ENCODE data around the gene CERS6. TPM values are rescaled to one million over a fixed set of nuclear protein-coding genes. Genes with fewer than 3 reads are reported as not detected.
A peak's percentile ranks its signal among the peaks of the same experiment; 100 is the strongest.
"Not testable (repeated sequence)": the region's sequence is repeated elsewhere in the genome, so short reads cannot be mapped to it uniquely, and the experiment has no call there.

CERS6 gene
- total RNA-seq, 1 donor from 2014 or later, result 9.3 TPM

DNA sequence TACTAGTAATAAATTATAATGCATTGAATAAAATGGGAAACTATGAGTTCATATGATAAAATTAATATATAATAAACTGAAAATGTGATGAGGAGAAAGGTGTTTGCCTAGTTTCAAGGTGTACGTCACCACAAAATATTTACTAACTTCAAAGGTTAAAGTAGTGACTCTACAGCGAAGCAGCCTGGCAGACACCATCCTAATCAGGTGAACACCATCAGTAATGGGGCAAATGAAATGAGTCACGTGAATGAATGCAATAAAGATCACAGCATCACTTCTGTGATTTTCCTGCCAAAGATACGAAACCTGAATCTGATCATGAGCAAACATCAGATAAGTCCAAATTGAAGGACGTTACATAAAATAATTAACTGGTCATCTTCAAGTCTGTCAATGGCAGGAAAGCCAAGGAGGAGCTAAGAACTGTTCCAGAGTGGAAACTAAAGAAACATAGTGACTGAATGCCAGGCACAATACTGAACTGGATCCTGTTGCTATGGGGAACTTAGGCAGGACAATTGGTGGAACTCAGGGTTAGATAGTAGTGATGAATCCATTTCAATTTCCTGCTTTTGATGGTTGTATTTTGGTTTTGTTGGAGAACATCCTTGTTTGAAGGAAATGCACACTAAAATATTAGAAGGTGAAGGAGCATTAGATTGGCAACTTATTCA lies 334.3 kb downstream of the CERS6 start:
- intact Hi-C loops (cut with DNase I), result no loop called here
- ATAC-seq, result no peak

DNA sequence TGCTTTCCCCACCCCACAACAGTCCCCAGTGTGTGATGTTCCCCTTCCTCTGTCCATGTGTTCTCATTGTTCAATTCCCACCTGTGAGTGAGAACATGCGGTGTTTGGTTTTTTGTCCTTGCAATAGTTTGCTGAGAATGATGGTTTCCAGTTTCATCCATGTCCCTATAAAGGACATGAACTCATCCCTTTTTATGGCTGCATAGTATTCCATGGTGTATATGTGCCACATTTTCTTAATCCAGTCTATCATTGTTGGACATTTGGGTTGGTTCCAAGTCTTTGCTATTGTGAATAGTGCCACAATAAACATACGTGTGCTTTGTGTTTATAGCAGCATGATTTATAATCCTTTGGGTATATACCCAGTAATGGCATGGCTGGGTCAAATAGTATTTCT lies 335.1 kb downstream of the CERS6 start:
- DNase-seq (ENCODE audit: low spot score); ATAC-seq; intact Hi-C loops (cut with DNase I): not testable (repeated sequence)

More for the DNA sequence above, 334.3 kb downstream of the CERS6 start:
- DNase-seq (ENCODE audit: low spot score), result no peak

DNA sequence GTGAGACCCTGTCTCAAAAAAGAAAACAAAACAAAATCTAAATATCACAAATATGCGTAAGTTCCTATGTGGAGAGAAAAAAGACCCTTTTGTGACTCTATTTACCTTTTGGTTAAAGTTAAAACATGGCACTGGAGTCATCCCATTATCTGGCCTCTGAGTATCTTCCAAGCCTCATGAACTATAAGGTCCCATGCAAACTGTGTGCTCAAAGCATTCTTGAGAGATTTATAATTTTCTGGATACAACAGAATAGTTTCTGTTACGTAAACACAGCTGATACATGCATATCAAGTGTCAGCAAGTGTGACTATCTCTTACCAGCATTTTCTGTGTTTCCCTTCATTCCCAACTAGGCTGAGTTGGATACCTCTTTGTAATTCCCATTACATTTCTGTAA lies 337.5 kb downstream of the CERS6 start:
- ATAC-seq (no peak), DNase-seq (ENCODE audit: low spot score) (no peak)
- intact Hi-C loops (cut with DNase I), result no loop called here

DNA sequence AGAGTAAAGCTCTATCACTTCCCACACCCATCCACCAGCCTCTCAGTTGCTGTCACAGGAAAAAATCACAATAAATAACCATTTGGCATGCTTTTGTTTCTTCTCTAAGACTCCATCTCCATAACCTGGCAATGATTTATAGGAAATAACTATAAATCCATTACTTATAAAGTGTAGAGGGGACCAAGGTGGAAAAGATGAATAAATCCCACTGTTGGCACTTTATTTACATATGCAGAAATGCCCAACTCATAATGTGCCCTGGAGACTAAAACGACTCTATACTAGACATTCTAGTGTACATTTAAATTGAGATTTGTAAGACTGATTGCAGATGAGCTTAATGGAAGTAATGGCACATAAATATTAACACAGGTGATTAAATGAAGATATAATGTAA lies 338.9 kb downstream of the CERS6 start:
- intact Hi-C loops (cut with DNase I), result no loop called here
- ATAC-seq (no peak), DNase-seq (ENCODE audit: low spot score) (no peak)

DNA sequence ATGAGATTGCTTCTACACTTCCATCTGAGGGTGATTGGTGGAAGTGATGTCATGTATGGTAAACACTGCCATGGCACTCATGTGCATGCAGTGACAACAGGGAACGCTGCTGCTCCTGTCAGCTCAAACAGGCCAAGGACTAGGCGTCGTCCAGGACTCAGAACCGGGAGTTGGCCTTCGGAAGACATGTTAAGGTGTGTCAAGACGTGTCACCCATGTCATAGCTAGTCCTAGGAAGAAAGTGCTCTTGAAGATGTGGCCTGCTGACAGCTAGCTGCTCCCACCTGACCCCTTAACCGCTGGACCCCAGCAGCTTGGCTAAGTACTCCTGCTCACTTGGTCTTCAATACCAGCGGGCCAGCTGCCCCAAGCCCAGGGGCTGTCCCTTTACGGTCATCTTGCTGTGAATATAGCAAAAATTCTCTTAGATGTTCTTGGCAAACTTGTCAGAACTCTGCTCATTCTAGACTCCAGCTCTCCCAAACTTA lies 340.1 kb downstream of the CERS6 start:
- no peak for ATAC-seq
- intact Hi-C loops (cut with DNase I), result no loop called here

DNA sequence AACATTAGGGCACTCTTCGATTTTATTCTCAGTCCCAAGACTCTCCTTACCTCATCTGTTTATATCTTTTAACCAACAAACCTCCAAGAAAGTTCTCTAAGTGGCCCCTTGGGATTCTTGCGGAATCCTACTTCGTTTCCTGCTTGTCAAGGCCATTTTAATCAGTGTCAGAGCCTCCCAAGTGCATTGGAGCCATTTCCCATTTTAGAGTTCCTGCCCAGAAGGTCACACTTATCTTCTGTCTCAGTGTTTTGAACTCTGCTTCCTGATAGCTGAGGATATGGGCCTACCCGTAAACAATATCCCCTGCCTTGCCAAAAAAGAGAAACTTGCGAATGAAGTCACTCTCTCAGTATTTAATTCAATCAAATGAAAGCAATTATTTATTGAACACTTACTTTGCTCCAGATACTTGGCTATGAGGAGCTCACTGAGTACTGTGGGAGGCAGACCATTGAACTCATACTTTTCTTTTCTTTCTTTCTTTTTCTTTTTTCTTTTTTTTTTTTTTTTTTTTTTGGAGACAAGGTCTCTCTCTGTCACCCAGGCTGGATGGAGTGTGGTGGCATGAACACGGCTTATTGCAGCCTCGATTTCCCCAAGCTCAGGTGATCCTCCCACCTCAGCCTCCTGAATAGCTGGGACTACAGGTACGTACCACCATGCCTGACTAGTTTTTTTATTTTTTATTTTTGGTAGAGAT lies 340.7 kb downstream of the CERS6 start:
- intact Hi-C loops (cut with DNase I), result no loop called here
- ATAC-seq (no peak), DNase-seq (ENCODE audit: low spot score) (no peak)

More for the DNA sequence above, 340.1 kb downstream of the CERS6 start:
- no peak for DNase-seq (ENCODE audit: low spot score)

DNA sequence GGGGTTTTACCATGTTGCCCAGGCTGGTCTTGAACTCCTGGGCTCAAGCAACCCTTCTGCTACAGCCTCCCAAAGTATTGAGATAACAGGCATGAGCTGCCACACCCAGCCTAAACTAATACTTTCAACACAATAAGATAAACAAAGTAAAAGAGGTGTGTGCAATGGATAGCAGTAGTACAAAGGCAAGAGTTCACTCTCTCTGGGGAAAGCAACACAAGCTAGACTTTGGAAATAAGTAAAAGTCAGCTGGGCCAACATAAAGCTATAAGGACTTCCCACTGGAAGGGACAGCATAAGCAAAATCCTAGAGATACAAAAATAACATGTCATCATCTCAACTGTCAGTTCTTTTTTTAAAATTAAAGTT lies 341.2 kb downstream of the CERS6 start:
- intact Hi-C loops (cut with DNase I), result no loop called here
- ATAC-seq, result no peak
- DNase-seq (ENCODE audit: low spot score), result no peak

DNA sequence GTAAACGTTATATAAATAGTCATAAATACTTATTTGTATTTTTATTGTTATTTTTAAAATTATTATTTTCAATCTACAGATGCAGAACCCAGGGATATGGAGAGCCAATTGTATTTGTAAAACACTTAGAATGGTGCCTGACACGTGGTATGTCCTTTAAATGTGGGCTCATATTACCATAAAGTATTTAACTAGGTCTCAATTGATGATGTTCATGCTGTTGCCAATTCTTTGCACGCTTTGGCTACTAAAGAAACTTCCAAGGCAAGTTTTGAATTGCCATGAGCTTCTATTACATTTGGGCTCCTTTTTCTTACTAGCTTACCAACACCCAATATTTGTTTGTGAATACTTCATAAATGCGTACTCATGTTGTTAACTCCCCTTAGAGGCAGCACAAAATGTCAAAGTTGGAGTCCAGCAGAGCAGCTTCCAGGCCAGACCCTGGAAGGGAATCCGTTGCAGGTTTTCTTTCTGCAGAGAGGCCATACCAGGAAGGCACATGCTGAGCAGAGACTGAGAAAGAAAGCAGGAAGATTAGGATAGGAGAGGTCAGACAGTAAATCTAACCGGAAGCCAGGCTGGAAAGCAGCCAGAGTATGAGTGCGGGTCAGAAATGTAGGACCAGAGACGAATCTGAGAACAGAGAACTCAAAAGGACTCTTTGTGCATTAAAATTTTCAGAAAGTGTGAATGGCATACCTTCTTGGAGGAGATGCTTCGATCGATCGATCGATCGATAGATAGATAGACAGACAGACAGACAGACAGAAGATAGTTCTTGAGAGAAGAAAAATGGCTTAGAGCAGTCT lies 342.2 kb downstream of the CERS6 start:
- ATAC-seq (no peak), DNase-seq (ENCODE audit: low spot score) (no peak)
- intact Hi-C loops (cut with DNase I), result no loop called here

DNA sequence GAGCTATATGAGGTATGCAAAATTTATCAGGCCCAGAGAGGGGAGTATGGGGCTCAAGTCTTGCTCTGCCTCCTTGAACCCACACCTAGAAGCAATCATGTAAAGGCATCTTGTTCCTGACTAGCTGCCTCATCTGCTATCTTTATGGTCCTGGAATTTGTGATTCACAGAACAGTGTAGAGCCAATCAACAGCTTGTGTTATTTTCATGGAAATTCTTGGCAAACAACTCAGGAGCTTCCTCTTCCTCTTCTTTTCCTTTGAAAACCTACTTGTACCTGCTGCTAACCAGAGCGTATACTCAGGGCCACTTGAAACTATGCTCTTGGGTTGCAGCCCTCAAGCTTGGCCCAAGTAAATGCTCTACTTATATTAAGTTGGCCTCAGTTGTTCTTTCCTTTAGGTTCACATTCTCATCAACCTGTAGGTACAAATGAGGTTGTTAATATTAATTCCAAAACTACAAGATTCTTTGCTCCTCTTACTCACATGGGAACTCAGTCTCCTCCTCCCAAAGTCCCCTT lies 342.9 kb downstream of the CERS6 start:
- no peak for ATAC-seq
- intact Hi-C loops (cut with DNase I), result no loop called here
- no peak for DNase-seq (ENCODE audit: low spot score)

DNA sequence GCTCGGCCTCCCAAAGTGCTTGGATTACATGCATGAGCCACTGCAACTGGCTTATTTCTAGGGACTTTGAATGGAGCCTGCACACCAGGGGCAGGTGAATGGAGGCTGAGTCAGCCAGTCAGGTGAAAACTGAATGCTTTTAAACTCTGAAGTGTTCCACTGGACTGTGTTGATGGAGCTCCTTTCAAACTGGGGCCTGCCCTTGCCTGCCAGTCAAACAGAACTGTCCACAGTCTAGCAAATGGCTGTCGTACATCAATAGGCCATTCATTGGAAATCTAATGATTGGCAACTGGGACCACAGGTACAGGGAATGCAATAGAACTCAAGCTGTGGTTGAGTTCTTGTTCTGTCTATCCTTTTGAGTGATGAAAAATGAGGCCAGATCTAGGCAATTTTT lies 345.4 kb downstream of the CERS6 start:
- DNase-seq (ENCODE audit: low spot score), result no peak
- no peak for ATAC-seq
- intact Hi-C loops (cut with DNase I), result no loop called here

DNA sequence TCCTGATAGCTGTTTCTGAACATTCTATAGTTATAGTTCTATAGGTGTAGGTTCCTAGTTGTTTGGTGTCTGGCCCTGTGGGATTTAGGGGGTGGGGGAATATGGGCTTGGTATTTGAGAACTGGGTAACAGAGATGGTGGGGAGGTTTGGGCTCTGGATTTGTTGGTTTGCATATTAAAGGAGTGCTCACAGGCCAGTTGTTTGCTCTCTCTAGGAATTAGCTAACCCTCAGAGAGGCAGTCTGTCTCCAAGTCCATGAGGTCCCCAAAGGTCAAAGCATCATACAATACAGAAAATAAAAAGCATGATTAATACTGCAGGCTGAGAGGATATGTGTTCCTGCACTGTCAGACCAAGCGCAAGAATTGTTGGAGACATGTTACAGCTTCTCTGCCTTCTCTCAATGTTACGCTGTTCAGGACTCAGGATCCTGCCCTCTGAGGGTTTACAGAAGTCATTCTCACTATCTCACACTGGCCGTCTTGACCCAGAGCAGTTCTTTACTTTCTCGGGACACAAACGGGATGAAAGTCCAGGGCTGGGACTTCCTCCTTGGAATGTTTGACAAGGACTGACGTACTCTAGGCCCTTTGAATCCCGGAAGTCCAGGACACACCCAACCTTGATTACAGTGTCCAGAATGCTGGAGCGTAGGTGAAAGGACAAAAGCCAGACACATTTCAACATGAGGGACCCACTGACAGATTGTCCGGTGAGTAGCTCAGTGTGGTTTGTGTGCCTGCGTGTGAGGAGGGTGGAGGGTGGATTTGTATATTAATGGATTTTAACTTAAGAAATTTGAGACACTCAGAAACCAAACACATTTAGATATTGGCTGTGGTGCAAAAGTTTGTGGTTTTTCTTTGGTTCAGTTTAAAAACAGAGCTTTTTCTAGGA lies 346.1 kb downstream of the CERS6 start, which contains the start of gene NOSTRIN:
NOSTRIN (plus strand) TSS at position 677 of the 898 bp plus-strand sequence; CDS start at position 687, 10 bp downstream.
- intact Hi-C loops (cut with DNase I), result no loop called here
- peak; percentile 74 for ATAC-seq
- DNase-seq (ENCODE audit: low spot score), result no peak

DNA sequence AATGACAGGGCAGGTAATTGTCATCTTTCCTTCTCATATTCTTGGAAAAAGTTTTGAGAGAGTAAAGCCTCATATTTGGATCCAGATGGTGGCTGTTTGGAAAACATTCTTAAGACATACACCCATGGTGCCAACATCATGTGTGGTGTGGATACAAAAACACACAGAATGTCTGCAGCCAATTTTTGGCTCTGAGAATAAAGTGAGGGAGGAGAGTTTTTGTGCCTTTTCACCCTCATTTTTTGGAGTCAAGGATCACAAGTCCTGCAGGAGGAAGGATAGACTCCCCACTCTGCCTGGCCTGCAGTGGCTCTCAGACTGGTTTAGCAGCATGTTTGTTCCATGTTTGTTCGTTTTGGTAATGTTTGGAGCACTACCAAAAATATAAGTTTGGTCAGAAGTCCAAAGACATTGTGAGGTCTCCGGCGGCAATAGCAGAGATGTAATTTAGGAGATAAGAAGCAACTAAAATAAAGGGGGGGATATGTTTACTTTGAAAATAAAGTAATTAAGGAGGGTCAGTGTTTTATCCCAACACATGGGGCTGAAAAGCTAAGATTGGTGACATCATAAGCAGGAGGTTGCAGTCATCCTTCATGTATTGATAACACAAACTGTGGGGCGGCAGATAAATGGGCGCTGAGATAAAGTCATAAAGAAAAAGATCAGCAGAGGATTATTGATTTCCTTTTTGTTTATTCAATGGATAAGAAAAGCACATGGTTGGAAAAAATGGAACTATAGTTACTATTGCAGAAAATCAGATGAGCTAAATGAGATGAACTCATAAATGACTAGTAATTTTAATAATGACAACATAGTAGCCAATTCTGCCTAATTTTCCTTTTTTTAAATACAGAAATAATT lies 347.0 kb downstream of the CERS6 start:
- ATAC-seq (peak; percentile 33), DNase-seq (ENCODE audit: low spot score) (no peak)
- intact Hi-C loops (cut with DNase I), result no loop called here

DNA sequence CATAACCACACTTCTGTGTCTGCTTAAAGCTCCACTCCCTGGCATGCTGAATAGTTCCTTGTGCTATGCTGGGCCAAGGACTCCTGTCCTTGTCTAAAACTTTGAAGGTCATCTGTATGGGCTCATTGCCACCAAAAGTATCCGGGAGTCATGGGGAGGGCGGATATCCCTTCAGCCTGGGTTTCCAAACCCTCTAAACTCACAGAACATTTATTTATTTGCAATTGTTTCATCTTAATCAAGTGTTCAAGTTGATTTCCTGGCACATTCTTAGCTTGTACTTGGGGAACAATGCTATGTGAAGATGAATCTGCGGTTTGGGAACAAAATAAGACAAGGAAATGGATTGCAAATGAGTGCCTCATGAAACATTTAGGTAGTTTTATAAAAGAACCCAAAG lies 348.1 kb downstream of the CERS6 start:
- DNase-seq (ENCODE audit: low spot score), result no peak
- ATAC-seq, result no peak
- intact Hi-C loops (cut with DNase I), result no loop called here

DNA sequence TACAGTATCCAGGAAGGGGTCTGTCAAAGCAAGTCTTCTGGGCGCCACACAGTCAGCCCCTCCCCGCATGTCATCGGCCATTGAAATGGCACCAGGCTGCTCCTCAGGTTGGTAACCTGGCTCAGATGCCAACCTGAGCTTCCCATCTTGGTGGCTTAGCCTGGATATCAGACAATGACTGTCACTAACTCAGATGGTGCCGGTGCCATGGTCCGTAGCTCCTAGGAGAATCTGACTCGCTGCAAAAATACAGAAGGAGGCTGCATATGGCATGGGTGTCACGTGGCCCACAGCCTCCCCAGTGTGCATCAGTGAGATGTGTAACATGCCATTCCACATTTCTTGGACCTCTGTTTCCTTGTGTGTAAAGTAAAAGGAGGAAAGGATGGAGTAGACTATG lies 349.5 kb downstream of the CERS6 start:
- ATAC-seq (no peak), DNase-seq (ENCODE audit: low spot score) (no peak)
- intact Hi-C loops (cut with DNase I), result no loop called here

DNA sequence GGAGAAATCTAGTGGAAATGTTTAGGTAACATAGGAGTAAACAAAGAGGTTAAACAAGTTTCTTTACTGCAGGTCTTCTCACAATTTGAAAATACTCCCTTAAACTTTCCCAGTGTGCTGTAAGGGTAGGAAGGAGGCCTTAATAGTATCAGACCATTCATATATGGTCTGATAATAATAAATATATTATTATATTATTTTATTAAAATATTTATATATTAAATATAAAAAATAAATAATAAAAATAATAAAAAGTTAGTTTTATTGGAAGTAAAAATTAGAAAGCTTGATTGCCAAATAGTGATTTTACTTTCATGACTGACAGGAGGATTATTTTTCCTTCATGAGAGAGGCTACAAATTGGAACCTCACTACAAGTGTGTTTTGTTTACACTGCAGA lies 353.5 kb downstream of the CERS6 start:
- DNase-seq (ENCODE audit: low spot score), result no peak
- intact Hi-C loops (cut with DNase I), result no loop called here
- no peak for ATAC-seq

DNA sequence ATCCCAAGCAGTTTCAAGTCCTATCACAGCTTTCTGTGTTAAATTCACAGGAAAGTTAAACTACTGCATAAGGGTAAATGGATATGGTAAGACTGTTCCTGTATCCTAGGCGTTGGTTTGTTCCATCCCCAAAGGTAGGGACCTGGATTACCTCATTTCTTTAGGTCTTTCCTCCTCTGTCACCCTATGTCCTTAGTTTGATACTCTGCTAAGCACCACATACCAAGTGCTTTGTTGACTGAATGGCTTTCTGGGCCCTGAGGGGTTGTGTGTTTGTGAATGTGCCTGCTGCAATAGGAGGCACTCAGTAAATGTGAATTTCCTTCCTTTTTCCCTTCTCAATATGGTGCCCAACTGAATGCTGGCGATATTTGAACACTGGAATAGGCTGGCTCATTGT lies 354.2 kb downstream of the CERS6 start:
- DNase-seq (ENCODE audit: low spot score) (no peak), ATAC-seq (no peak)
- intact Hi-C loops (cut with DNase I), result no loop called here

DNA sequence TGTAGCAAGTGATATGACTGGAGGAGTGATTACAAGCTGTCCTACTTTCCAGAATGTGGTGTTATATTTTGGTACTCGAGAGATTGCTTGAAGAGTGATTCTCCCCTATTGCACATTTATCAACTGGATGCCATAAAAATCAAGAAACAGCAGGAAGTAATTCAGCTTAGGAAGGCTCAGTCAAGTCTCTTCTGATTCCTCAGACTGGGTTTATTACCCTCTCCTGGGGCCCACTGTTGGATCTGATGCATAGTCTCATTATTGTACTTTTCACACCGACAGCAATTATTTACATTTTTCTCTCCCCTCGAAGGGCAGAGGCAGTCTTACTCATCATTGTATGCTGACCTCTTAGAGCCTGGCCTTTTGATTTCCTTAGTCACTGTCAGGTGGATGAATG lies 355.6 kb downstream of the CERS6 start:
- no peak for DNase-seq (ENCODE audit: low spot score)
- intact Hi-C loops (cut with DNase I), result no loop called here
- ATAC-seq, result no peak

DNA sequence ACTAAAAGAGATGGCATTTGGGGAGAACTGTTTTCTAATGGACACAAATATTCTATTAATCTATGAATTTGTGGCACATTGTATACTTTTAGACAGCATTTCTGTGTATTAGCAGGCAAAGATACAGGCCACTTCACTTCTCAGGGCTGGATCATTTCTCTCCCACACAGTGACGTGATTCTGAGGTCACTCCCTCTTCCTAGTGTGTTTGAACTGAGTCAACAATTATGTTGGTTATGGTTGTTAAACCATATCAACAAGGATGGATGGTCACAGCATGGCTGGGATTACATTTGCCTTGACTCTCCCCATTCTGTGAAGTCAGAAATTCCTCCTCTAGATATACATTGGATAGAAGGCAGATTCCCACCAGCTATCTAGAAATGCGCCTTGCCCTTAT lies 358.0 kb downstream of the CERS6 start:
- ATAC-seq (no peak), DNase-seq (ENCODE audit: low spot score) (no peak)
- intact Hi-C loops (cut with DNase I), result no loop called here

Data from sciatic nerve (tissue), 2 donors.